Activated CD8-positive, alpha-beta T cell treated with anti-CD3 and anti-CD28 coated beads for 36 hours (primary cell): ENCODE measurements around the gene SMCHD1. TPM values are rescaled to one million over a fixed set of nuclear protein-coding genes. Genes with fewer than 3 reads are reported as not detected.
A peak's percentile ranks its signal among the peaks of the same experiment; 100 is the strongest.

Experiments used
- ATAC-seq: fragments of 200-7000 bp; cut with Tn5 transposase; one replicate; pipeline ENCODE4 v1.10.0; 2021; ENCODE audit warnings: mild to moderate bottlenecking, moderate library complexity
- CTCF ChIA-PET: fragments of 350-600 bp; sonication (Branson Sonifier 250); formaldehyde crosslinking; loops from one replicate; lab custom pipeline; 2021; ENCODE audit warnings: antibody characterized with exemption; lab: Charles Lee
- POLR2A ChIA-PET: fragments of 350-600 bp; sonication (Branson Sonifier 250); formaldehyde crosslinking; loops from one replicate; lab custom pipeline; 2021; ENCODE audit warnings: antibody characterized with exemption; lab: Charles Lee
- DNase-seq: peaks from one replicate; pipeline ENCODE4 v3.0.0-alpha.2; 2020
- H3K27ac Mint-ChIP-seq: one replicate; pipeline ENCODE4 v1.8.0; 2021; ENCODE audit warnings: mild to moderate bottlenecking, mixed read lengths
- H3K27me3 Mint-ChIP-seq: one replicate; pipeline ENCODE4 v1.8.0; 2021; ENCODE audit warnings: mixed read lengths
- H3K36me3 Mint-ChIP-seq: one replicate; pipeline ENCODE4 v1.8.0; 2021; ENCODE audit warnings: low read depth, mixed read lengths
- H3K4me1 Mint-ChIP-seq: one replicate; pipeline ENCODE4 v1.8.0; 2021; ENCODE audit warnings: low read depth, mixed read lengths
- H3K4me3 Mint-ChIP-seq: one replicate; pipeline ENCODE4 v1.8.0; 2021; ENCODE audit warnings: mild to moderate bottlenecking, moderate library complexity, mixed read lengths
- H3K9me3 Mint-ChIP-seq: one replicate; pipeline ENCODE4 v1.8.0; 2021; ENCODE audit warnings: mixed read lengths
- CTCF ChIP-seq: fragments of 200-600 bp; IDR thresholded peaks from one replicate; pipeline ENCODE4 v1.8.0; 2022; ENCODE audit warnings: antibody characterized with exemption, mild to moderate bottlenecking
- intact Hi-C: fragments of 100-400 bp; cut with micrococcal nuclease; formaldehyde crosslinking; loops from one replicate; pipeline ENCODE4 v1.10.0; 2022
- total RNA-seq, 2 experiments: library from RNA; stranded (reverse); gene quantifications; one replicate each; pipeline ENCODE4 v1.2.3, GENCODE V29; 2021

The SMCHD1 gene
- total RNA-seq, 2 experiments from 2014 or later = 97.4 to 98.9 TPM

GRCh38 chr18:2716394-2717326 is 61.1 kb downstream of the SMCHD1 start:
- no peaks in the 10 kb centered on the region for H3K9me3 Mint-ChIP-seq
- H3K4me3 Mint-ChIP-seq = no peak overlapping the region
- H3K4me1 Mint-ChIP-seq = peaks cover 39% of the 10 kb centered on the region
- DNase-seq (no peak), ATAC-seq (no peak)
- POLR2A ChIA-PET = interaction anchor here (1.4 kb wide), 1 partner anchor 12 kb away, joined by 7 read pairs; no protein-coding TSS in a partner anchor
- H3K36me3 Mint-ChIP-seq = peaks cover 78% of the 10 kb centered on the region
- intact Hi-C loops = no loop called here
- no peak for TF ChIP-seq CTCF
- H3K27ac Mint-ChIP-seq = peak overlapping the region; percentile 46
- CTCF ChIA-PET = interaction anchor here (1.5 kb wide), 1 partner anchor 52 kb away, joined by 4 read pairs; no protein-coding TSS in a partner anchor
- H3K27me3 Mint-ChIP-seq = no peaks in the 10 kb centered on the region

GRCh38 chr18:2717407-2717806 is 61.9 kb downstream of the SMCHD1 start:
- ATAC-seq = no peak
- no peak overlapping the region for H3K4me3 Mint-ChIP-seq
- CTCF ChIA-PET = interaction anchor here (1.5 kb wide), 1 partner anchor 52 kb away, joined by 4 read pairs; no protein-coding TSS in a partner anchor
- POLR2A ChIA-PET = interaction anchor here (1.4 kb wide), 1 partner anchor 12 kb away, joined by 7 read pairs; no protein-coding TSS in a partner anchor
- no peak overlapping the region for H3K27ac Mint-ChIP-seq
- no peak for TF ChIP-seq CTCF
- H3K36me3 Mint-ChIP-seq = peaks cover 75% of the 10 kb centered on the region
- H3K27me3 Mint-ChIP-seq = no peaks in the 10 kb centered on the region
- peaks cover 40% of the 10 kb centered on the region for H3K4me1 Mint-ChIP-seq
- intact Hi-C loops = no loop called here
- H3K9me3 Mint-ChIP-seq = no peaks in the 10 kb centered on the region
- DNase-seq = no peak

- DNase-seq = no peak
- Mint-ChIP-seq H3K4me3 (no peak overlapping the region), H3K4me1 (peaks cover 40% of the 10 kb centered on the region), H3K9me3 (no peaks in the 10 kb centered on the region), H3K36me3 (peaks cover 77% of the 10 kb centered on the region), H3K27ac (peak overlapping the region; percentile 21), H3K27me3 (no peaks in the 10 kb centered on the region)
- intact Hi-C loops = no loop called here
- ChIA-PET CTCF (no interaction called here), POLR2A (interaction anchor here (0.6 kb wide), 1 partner anchor 139 kb away, joined by 3 read pairs; no protein-coding TSS in a partner anchor)
- no peak for ATAC-seq
- TF ChIP-seq CTCF = no peak
These were observed 63.5 kb downstream of the SMCHD1 start for GRCh38 chr18:2719040-2719439.

- H3K4me1 Mint-ChIP-seq = peaks cover 34% of the 10 kb centered on the region
- TF ChIP-seq CTCF = no peak
- no peak for DNase-seq
- H3K27ac Mint-ChIP-seq = peak overlapping the region; percentile 76
- intact Hi-C loops = no loop called here
- no peak overlapping the region for H3K4me3 Mint-ChIP-seq
- ChIA-PET POLR2A (interaction anchor here (1.2 kb wide), 1 partner anchor 67 kb away, joined by 4 read pairs; no protein-coding TSS in a partner anchor), CTCF (no interaction called here)
- peak; percentile 10 for ATAC-seq
- no peaks in the 10 kb centered on the region for H3K27me3 Mint-ChIP-seq
- peaks cover 62% of the 10 kb centered on the region for H3K36me3 Mint-ChIP-seq
- no peaks in the 10 kb centered on the region for H3K9me3 Mint-ChIP-seq
These were observed 67.7 kb downstream of the SMCHD1 start for GRCh38 chr18:2723207-2723606.
